Measurements from ENCODE around the gene CALCOCO2. TPM values are rescaled to one million over a fixed set of nuclear protein-coding genes. Genes with fewer than 3 reads are reported as not detected.

CALCOCO2 gene
- total RNA-seq, 4 donors from 2014 or later: 40.9 to 318 (median 118) TPM

- Histone ChIP-seq H3K4me3 (no peak overlapping the region), H3K4me1 (peaks cover 12 to 18% of the 10 kb centered on the region in 2 donors), H3K9me3 (no peaks in the 10 kb centered on the region), H3K27ac (peak overlapping the region; percentile 88 to 89), H3K27me3 (no peaks in the 10 kb centered on the region), H3K36me3 (no peaks in the 10 kb centered on the region)
- intact Hi-C loops (cut with DNase I; ENCODE audit: low total_unique reads): no loop called here
- TF ChIP-seq POLR2A (IDR thresholded peaks at IDR 0.05) (no peak), CTCF (IDR thresholded peaks at IDR 0.05) (no peak)
- DNase-seq: no peak
These were observed 9.6 kb downstream of the CALCOCO2 start for GRCh38 chr17:48840441-48840840.

GRCh38 chr17:48841395-48841831 is 10.6 kb downstream of the CALCOCO2 start:
- Histone ChIP-seq H3K4me1 (peaks cover 12 to 18% of the 10 kb centered on the region in 2 donors), H3K27ac (peak overlapping the region; percentile 88 to 89), H3K27me3 (no peaks in the 10 kb centered on the region), H3K9me3 (no peaks in the 10 kb centered on the region), H3K4me3 (peak overlapping the region; percentile 2 to 25), H3K36me3 (no peaks in the 10 kb centered on the region)
- TF ChIP-seq POLR2A (IDR thresholded peaks at IDR 0.05): peak; percentile 19 to 46
- TF ChIP-seq CTCF (IDR thresholded peaks at IDR 0.05): no peak
- intact Hi-C loops (cut with DNase I; ENCODE audit: low total_unique reads): no loop called here
- DNase-seq: peak in 1 of 2 donors; percentile 63

GRCh38 chr17:48842746-48843145 is 11.9 kb downstream of the CALCOCO2 start:
- Histone ChIP-seq H3K4me3 (no peak overlapping the region), H3K4me1 (peaks cover 12 to 18% of the 10 kb centered on the region in 2 donors), H3K27me3 (no peaks in the 10 kb centered on the region), H3K36me3 (no peaks in the 10 kb centered on the region), H3K27ac (peak overlapping the region; percentile 88 to 89), H3K9me3 (no peaks in the 10 kb centered on the region)
- no peak for DNase-seq
- intact Hi-C loops (cut with DNase I; ENCODE audit: low total_unique reads): no loop called here
- TF ChIP-seq POLR2A (IDR thresholded peaks at IDR 0.05): no peak
- no peak for TF ChIP-seq CTCF (IDR thresholded peaks at IDR 0.05)

- no peaks in the 10 kb centered on the region for H3K27me3 ChIP-seq
- H3K4me1 ChIP-seq: peaks cover 12 to 18% of the 10 kb centered on the region in 2 donors
- intact Hi-C loops (cut with DNase I; ENCODE audit: low total_unique reads): no loop called here
- no peak overlapping the region for H3K4me3 ChIP-seq
- TF ChIP-seq CTCF (IDR thresholded peaks at IDR 0.05) (no peak), POLR2A (IDR thresholded peaks at IDR 0.05) (no peak)
- no peaks in the 10 kb centered on the region for H3K36me3 ChIP-seq
- DNase-seq: no peak
- H3K9me3 ChIP-seq: no peaks in the 10 kb centered on the region
- H3K27ac ChIP-seq: peak overlapping the region; percentile 88 to 89
These were observed 12.5 kb downstream of the CALCOCO2 start for GRCh38 chr17:48843187-48843900.

GRCh38 chr17:48850792-48851323 is 20.0 kb downstream of the CALCOCO2 start:
- no peaks in the 10 kb centered on the region for H3K4me1 ChIP-seq
- no peak overlapping the region for H3K27ac ChIP-seq
- no peaks in the 10 kb centered on the region for H3K27me3 ChIP-seq
- TF ChIP-seq POLR2A (IDR thresholded peaks at IDR 0.05) (no peak), CTCF (IDR thresholded peaks at IDR 0.05) (no peak)
- no peak for DNase-seq
- intact Hi-C loops (cut with DNase I; ENCODE audit: low total_unique reads): no loop called here
- H3K9me3 ChIP-seq: no peaks in the 10 kb centered on the region
- H3K4me3 ChIP-seq: no peak overlapping the region
- no peaks in the 10 kb centered on the region for H3K36me3 ChIP-seq
